Measurements from ENCODE around the gene EXOC3L4. TPM values are rescaled to one million over a fixed set of nuclear protein-coding genes. Genes with fewer than 3 reads are reported as not detected.
A peak's percentile ranks its signal among the peaks of the same experiment; 100 is the strongest.

EXOC3L4 gene
- total RNA-seq, 6 experiments from 2014 or later = 0.45 TPM; not detected in 5

DNA sequence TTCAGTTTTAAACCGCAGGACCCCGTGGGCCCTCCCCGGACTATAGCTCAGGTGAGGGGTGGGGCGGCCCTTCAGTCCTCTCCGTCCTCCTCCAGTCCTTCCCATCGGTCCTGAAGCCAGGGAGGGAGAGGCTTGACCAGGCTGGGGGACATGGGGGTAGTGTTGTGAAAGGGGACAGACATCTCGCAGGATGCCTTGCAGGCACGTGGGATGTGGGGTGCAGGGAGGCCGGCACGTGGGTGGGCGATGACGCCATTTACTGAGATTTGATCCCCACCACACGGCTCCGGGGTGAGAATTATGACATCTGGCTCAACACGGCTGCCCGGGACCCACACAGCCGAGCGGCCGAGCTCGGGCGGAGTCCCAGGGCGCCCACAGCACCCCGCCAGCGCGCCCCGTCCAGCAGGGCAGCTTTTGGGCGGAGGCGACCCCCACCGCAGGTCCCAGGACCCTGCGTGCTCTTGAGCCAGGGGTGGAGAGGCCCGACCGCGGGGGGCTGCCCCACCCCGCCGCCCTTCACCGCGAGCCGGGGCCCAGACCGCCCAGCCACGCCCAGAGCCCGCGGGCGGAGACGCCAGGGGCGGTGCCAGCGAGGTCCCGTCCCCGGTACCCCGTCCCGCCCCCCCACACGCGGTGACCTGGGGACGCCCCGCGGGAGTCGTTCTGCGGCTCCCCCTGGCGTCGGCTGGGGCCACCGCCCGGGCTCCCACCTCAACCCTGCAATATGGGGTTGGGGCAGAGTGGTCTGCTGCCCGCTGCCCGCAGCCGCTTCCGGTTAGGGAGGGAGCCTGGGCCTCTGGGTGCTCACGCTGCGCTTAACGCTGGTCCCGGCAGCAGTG is 3.3 kb upstream of the EXOC3L4 start:
- no peaks in the 10 kb centered on the region for H3K9me3 Mint-ChIP-seq
- peaks cover 7% of the 10 kb centered on the region for H3K27me3 Mint-ChIP-seq (ENCODE audit: insufficient read depth)
- peak overlapping the region; percentile 52 for H3K4me3 Mint-ChIP-seq
- peak; percentile 75 for TF ChIP-seq CTCF (IDR thresholded peaks at IDR 0.05)
- DNase-seq = no peak
- no peaks in the 10 kb centered on the region for H3K36me3 Mint-ChIP-seq (ENCODE audit: low read depth)
- H3K4me1 Mint-ChIP-seq (ENCODE audit: low read depth) = no peaks in the 10 kb centered on the region
- H3K27ac Mint-ChIP-seq = no peak overlapping the region

DNA sequence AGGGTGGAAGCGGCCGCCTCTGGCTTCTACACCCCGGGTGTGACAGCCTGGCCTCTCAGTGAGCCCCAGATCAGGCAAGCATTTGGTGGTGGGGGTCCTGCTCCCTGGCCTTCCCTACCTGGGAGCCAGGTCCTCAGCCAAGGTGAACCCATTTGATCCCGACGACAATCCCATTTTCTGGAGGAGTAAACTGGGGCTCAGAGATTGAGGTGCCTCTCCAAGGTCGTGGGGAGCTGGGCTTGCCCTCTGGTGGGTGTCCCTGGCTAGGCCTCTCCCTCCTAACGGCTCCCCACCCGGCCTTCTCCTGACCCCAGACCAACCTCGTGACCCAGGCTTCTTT is 2.7 kb upstream of the EXOC3L4 start:
- Mint-ChIP-seq H3K4me3 (peak overlapping the region; percentile 17; the same call in 1 of the 2 replicates), H3K9me3 (no peaks in the 10 kb centered on the region), H3K4me1 (ENCODE audit: low read depth) (no peaks in the 10 kb centered on the region), H3K36me3 (ENCODE audit: low read depth) (no peaks in the 10 kb centered on the region), H3K27me3 (ENCODE audit: insufficient read depth) (peaks cover 10% of the 10 kb centered on the region), H3K27ac (no peak overlapping the region)
- TF ChIP-seq CTCF (IDR thresholded peaks at IDR 0.05) = 0 out of 2 replicates have a peak, but pooled peaks have one; percentile 3
- DNase-seq = no peak

GRCh38 chr14:103093856-103094405 is 594 bp upstream of the EXOC3L4 start:
- Mint-ChIP-seq H3K36me3 (ENCODE audit: low read depth) (no peaks in the 10 kb centered on the region), H3K27ac (no peak overlapping the region), H3K4me3 (no peak overlapping the region), H3K9me3 (no peaks in the 10 kb centered on the region), H3K4me1 (ENCODE audit: low read depth) (no peaks in the 10 kb centered on the region), H3K27me3 (ENCODE audit: insufficient read depth) (peaks cover 15% of the 10 kb centered on the region)
- DNase-seq = no peak
- no peak for TF ChIP-seq CTCF (IDR thresholded peaks at IDR 0.05)

- no peak for TF ChIP-seq CTCF (IDR thresholded peaks at IDR 0.05)
- no peak for DNase-seq
- Mint-ChIP-seq H3K9me3 (no peaks in the 10 kb centered on the region), H3K27ac (no peak overlapping the region), H3K36me3 (ENCODE audit: low read depth) (no peaks in the 10 kb centered on the region), H3K4me1 (ENCODE audit: low read depth) (no peaks in the 10 kb centered on the region), H3K27me3 (ENCODE audit: insufficient read depth) (peaks cover 15% of the 10 kb centered on the region), H3K4me3 (no peak overlapping the region)
Measured at GRCh38 chr14:103095210-103095778, 769 bp downstream of the EXOC3L4 start.

DNA sequence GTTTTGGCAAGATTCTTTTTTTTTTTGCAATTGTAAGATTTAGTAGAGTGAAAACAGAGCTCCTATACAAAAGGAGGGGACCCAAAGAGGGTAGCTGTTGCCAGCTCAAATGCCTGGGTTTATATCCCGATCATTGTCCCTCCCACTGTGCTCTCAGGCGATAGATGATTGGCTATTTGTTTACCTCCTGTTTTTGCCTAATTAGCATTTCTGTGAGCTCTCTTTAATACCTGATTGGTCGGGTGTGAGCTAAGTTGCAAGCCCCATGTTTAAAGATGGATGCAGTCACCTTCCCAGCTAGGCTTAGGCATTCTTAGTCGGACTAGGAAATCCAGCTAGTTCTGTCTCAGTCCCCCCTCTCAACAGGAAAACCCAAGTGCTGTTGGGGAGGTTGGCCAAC is 1.9 kb downstream of the EXOC3L4 start:
- H3K4me3 Mint-ChIP-seq = no peak overlapping the region
- DNase-seq = no peak
- H3K27ac Mint-ChIP-seq = no peak overlapping the region
- no peaks in the 10 kb centered on the region for H3K4me1 Mint-ChIP-seq (ENCODE audit: low read depth)
- no peaks in the 10 kb centered on the region for H3K36me3 Mint-ChIP-seq (ENCODE audit: low read depth)
- no peaks in the 10 kb centered on the region for H3K9me3 Mint-ChIP-seq
- TF ChIP-seq CTCF (IDR thresholded peaks at IDR 0.05) = no peak
- H3K27me3 Mint-ChIP-seq (ENCODE audit: insufficient read depth) = peaks cover 13% of the 10 kb centered on the region
